Activated naive CD4-positive, alpha-beta T cell treated with anti-CD3 and anti-CD28 coated beads, Interleukin-2, amount 10 ng/mL, durations not matched to agents 7 days and 5 days (primary cell): Measurements from ENCODE around the gene CALU.

ENCODE experiments used
- CTCF ChIA-PET: fragments of 350-600 bp; sonication (Branson Sonifier 250); formaldehyde crosslinking; loops from one replicate; lab custom pipeline; 2021; ENCODE audit warnings: antibody characterized with exemption; lab: Charles Lee
- DNase-seq: peaks from one replicate; pipeline ENCODE4 v3.0.0-alpha.2; 2020
- H3K27ac Mint-ChIP-seq: one replicate; pipeline ENCODE4 v1.8.0; 2021; ENCODE audit warnings: mild to moderate bottlenecking, moderate library complexity, mixed read lengths
- H3K27me3 Mint-ChIP-seq: one replicate; pipeline ENCODE4 v1.8.0; 2021; ENCODE audit warnings: mild to moderate bottlenecking, mixed read lengths
- H3K36me3 Mint-ChIP-seq: one replicate; pipeline ENCODE4 v1.8.0; 2021; ENCODE audit warnings: mixed read lengths
- H3K4me1 Mint-ChIP-seq: one replicate; pipeline ENCODE4 v1.8.0; 2021; ENCODE audit warnings: mixed read lengths
- H3K4me3 Mint-ChIP-seq: one replicate; pipeline ENCODE4 v1.8.0; 2021; ENCODE audit warnings: mild to moderate bottlenecking, moderate library complexity, mixed read lengths
- H3K9me3 Mint-ChIP-seq: one replicate; pipeline ENCODE4 v1.8.0; 2021; ENCODE audit warnings: mixed read lengths

CALU gene

DNA sequence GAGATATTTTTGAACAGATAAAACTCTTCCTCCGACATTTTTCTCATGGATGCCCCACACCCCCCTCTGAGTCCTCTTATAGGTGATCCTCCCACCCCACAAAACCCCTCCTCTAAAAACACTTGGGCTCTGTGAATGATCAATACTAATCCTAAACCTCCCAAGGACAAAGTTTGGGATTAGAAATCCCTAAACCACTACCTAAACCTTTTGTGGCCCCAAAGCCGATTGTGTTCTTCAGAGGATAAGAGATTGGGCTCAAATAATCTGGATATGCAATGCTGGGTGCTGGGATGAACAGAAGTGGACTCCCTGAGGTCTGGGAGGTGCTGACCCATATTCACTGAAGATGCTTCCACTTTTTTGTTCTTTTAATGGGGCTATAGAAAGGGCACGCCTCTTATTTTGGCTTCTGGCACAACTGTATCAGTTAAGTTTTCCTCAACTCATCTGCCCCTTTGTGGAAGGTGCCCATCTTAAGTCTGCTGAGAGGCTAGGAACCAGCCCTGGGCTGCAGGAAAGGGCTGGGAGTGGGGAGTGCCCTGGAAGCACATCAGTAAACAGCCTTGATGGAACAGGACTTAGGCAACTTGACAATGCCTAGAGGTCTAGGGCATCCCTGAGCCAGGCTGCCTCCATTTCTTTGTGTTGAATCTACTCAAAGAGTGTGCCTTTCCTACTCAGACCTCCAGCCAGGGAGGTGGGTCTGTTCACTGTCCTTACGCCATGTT lies 36.8 kb downstream of the CALU start, which contains the start of gene OPN1SW:
TSS of gene OPN1SW (minus strand) at position 51 of the 731 bp plus-strand sequence. CDS start at position 38, 13 bp downstream.
- no peaks in the 10 kb centered on the region for H3K4me1 Mint-ChIP-seq
- peaks cover 1% of the 10 kb centered on the region for H3K27me3 Mint-ChIP-seq
- peaks cover 30% of the 10 kb centered on the region for H3K36me3 Mint-ChIP-seq
- peak within 1 kb of the TSS; percentile 54 for H3K27ac Mint-ChIP-seq
- no peak within 1 kb of the TSS for H3K4me3 Mint-ChIP-seq
- H3K9me3 Mint-ChIP-seq = peaks cover 16% of the 10 kb centered on the region
- CTCF ChIA-PET = no interaction called here
- DNase-seq = no peak

- CTCF ChIA-PET = no interaction called here
- H3K27ac Mint-ChIP-seq = no peak overlapping the region
- peaks cover 5% of the 10 kb centered on the region for H3K27me3 Mint-ChIP-seq
- no peaks in the 10 kb centered on the region for H3K4me1 Mint-ChIP-seq
- H3K4me3 Mint-ChIP-seq = no peak overlapping the region
- no peak for DNase-seq
- H3K9me3 Mint-ChIP-seq = peaks cover 16% of the 10 kb centered on the region
- peaks cover 19% of the 10 kb centered on the region for H3K36me3 Mint-ChIP-seq
Measured at GRCh38 chr7:128777156-128778123, 38.3 kb downstream of the CALU start.

DNA sequence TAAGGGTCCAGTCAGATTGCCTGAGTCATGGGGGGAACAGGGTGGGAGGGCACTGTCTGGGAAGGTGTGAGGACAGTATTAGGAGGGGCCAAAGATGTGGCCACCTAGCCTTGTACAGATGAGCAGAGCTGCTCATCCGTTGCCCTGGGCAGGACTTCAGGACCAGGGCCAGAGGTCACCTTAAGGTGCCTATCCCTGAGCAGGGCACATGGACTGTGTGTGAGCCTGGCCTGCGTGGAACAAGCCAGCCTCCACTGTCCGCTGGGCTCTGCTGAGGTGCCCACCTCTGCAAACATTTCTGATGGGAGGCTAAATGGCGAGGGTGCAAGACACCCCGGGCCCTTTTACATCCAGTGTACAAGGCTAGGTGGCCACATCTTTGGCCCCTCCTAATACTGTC lies 39.8 kb downstream of the CALU start:
- H3K4me1 Mint-ChIP-seq = no peaks in the 10 kb centered on the region
- peaks cover 8% of the 10 kb centered on the region for H3K36me3 Mint-ChIP-seq
- CTCF ChIA-PET = no interaction called here
- DNase-seq = no peak
- H3K27ac Mint-ChIP-seq = no peak overlapping the region
- peaks cover 16% of the 10 kb centered on the region for H3K9me3 Mint-ChIP-seq
- no peak overlapping the region for H3K4me3 Mint-ChIP-seq
- H3K27me3 Mint-ChIP-seq = peaks cover 12% of the 10 kb centered on the region

DNA sequence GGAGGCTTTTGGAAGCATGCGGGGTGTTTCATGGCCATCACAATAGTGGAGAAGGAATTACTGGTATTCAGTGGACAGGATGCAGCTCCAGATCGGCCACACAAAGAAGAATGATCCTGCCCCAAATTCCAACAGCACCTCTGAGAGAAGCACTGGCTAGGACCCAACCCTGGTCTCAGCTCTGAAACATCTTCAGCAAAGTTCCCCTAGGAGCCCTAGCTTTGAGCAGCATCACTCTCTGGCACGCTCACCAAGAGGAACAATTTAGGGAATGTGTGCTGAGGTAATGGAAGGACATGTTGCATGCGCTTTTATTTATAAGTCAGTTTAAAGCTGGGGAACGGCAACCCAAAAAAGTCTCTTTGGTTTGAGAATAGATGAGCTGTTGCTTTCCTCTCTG lies 42.0 kb downstream of the CALU start:
- CTCF ChIA-PET = no interaction called here
- H3K27ac Mint-ChIP-seq = no peak overlapping the region
- no peak overlapping the region for H3K4me3 Mint-ChIP-seq
- no peaks in the 10 kb centered on the region for H3K36me3 Mint-ChIP-seq
- no peaks in the 10 kb centered on the region for H3K4me1 Mint-ChIP-seq
- peaks cover 16% of the 10 kb centered on the region for H3K9me3 Mint-ChIP-seq
- peaks cover 24% of the 10 kb centered on the region for H3K27me3 Mint-ChIP-seq
- no peak for DNase-seq

GRCh38 chr7:128781851-128782250 lies 42.7 kb downstream of the CALU start:
- no peak for DNase-seq
- Mint-ChIP-seq H3K4me1 (no peaks in the 10 kb centered on the region), H3K36me3 (no peaks in the 10 kb centered on the region), H3K27ac (no peak overlapping the region), H3K9me3 (peaks cover 12% of the 10 kb centered on the region), H3K27me3 (peaks cover 30% of the 10 kb centered on the region), H3K4me3 (no peak overlapping the region)
- CTCF ChIA-PET = no interaction called here

GRCh38 chr7:128783143-128783861 lies 44.1 kb downstream of the CALU start:
- no peaks in the 10 kb centered on the region for H3K9me3 Mint-ChIP-seq
- no peaks in the 10 kb centered on the region for H3K36me3 Mint-ChIP-seq
- no peaks in the 10 kb centered on the region for H3K4me1 Mint-ChIP-seq
- no peak overlapping the region for H3K27ac Mint-ChIP-seq
- no peak overlapping the region for H3K4me3 Mint-ChIP-seq
- H3K27me3 Mint-ChIP-seq = peaks cover 32% of the 10 kb centered on the region
- CTCF ChIA-PET = no interaction called here
- no peak for DNase-seq

DNA sequence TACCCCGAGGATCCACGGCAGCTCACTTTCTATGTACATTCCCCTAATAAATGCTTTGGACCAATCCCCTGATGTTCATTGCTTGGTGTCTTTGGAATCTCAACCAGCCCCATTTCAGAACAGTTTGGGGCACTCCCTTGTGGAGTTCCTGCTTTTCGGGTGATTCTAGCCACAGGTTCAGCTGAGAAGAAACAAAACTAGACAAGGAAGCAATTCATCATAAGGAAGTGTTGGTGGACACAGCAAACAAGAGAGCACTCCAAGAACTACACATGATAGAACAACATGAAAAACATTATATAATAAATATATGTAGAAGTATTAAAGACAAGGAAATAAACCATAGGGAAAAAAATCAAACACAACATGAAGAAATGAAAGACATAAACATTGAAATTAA lies 46.6 kb downstream of the CALU start:
- Mint-ChIP-seq H3K4me1 (peaks cover 5% of the 10 kb centered on the region), H3K27me3 (peaks cover 56% of the 10 kb centered on the region), H3K27ac (no peak overlapping the region), H3K4me3 (no peak overlapping the region), H3K9me3 (no peaks in the 10 kb centered on the region), H3K36me3 (no peaks in the 10 kb centered on the region)
- CTCF ChIA-PET = interaction anchor here (0.6 to 1.0 kb wide), 2 partner anchors 13 to 47 kb away, joined by 3 to 4 read pairs; no protein-coding TSS in a partner anchor
- no peak for DNase-seq

- Mint-ChIP-seq H3K4me1 (peaks cover 7% of the 10 kb centered on the region), H3K4me3 (peak overlapping the region; percentile 68), H3K36me3 (no peaks in the 10 kb centered on the region), H3K27me3 (peaks cover 65% of the 10 kb centered on the region), H3K27ac (no peak overlapping the region), H3K9me3 (no peaks in the 10 kb centered on the region)
- CTCF ChIA-PET = no interaction called here
- DNase-seq = no peak
Measured at GRCh38 chr7:128788446-128789412, 49.6 kb downstream of the CALU start.

- no peaks in the 10 kb centered on the region for H3K9me3 Mint-ChIP-seq
- peak; percentile 32 for DNase-seq
- peaks cover 62% of the 10 kb centered on the region for H3K27me3 Mint-ChIP-seq
- peak overlapping the region; percentile 68 for H3K4me3 Mint-ChIP-seq
- CTCF ChIA-PET = no interaction called here
- H3K27ac Mint-ChIP-seq = no peak overlapping the region
- H3K36me3 Mint-ChIP-seq = no peaks in the 10 kb centered on the region
- peaks cover 7% of the 10 kb centered on the region for H3K4me1 Mint-ChIP-seq
Measured at GRCh38 chr7:128790315-128791041, 51.3 kb downstream of the CALU start.

DNA sequence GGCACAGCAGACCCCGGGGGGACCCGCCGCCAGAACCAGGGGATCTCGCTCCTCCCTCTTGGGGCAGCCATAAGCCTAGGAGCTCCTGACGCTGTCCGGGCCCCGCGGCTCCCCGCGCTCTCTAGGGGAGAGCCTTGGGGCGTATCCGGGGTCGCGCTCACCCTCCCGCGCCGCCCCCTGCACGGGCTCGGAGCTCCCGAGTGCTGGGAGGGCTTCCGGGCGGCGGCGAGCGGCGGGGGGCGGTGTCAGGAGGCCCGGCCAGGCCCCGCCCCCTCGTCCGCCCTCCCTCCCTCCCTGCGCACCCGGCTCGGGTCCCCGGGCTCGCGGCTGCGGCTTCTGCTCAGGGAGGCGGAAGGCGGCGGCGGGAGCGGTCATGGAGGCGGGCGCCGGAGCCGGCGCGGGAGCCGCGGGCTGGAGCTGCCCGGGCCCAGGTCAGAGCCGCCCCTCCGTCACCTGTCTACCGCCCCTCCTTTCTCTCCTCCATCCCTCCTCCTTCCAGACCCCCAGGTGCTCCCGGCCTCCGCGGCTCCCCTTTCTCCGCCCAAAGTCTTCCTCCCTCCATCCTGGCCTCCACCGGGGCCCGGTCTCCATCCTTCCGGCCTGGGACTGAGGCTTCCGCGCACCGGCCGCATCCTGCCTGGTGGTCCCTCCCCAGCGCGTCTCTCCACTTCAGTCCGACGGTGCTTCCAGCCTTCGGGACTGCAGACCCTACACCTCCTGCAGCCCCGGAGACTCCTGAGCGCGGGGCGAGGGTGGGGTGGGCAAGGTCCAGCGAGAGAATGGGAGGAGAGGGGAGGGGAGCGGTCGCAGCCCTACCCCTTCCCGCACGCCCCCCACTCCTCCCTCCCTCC lies 52.2 kb downstream of the CALU start, which contains the start of gene CCDC136:
TSS of gene CCDC136 (plus strand) at position 848 of the 851 bp plus-strand sequence. CDS start 444 bp downstream, outside the sequence.
- CTCF ChIA-PET = no interaction called here
- Mint-ChIP-seq H3K36me3 (no peaks in the 10 kb centered on the region), H3K9me3 (no peaks in the 10 kb centered on the region), H3K27ac (no peak within 1 kb of the TSS), H3K4me1 (peaks cover 7% of the 10 kb centered on the region), H3K4me3 (peak within 1 kb of the TSS; percentile 81), H3K27me3 (peaks cover 56% of the 10 kb centered on the region)
- peak; percentile 86 for DNase-seq

DNA sequence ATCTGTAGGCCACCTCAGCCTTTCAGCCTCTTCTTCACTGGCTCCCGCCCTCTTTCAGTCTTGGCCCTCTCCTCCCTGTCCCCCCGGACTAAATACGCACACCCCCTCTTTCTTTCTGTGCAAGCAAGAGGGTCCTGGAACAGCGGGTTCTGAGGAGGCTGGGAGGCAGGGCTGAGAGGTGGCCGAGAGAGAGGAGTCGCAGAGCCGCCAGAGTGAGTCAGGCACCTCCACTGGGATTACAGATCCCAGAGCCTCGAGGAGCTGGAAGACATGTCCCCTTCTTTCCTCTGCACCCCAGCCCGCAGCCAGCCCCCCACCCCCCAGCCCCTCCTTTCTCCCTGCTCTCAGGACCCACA lies 52.8 kb downstream of the CALU start:
- Mint-ChIP-seq H3K4me1 (peaks cover 7% of the 10 kb centered on the region), H3K4me3 (peak overlapping the region; percentile 81), H3K9me3 (no peaks in the 10 kb centered on the region), H3K36me3 (no peaks in the 10 kb centered on the region), H3K27me3 (peaks cover 52% of the 10 kb centered on the region), H3K27ac (no peak overlapping the region)
- no peak for DNase-seq
- CTCF ChIA-PET = interaction anchor here (0.7 kb wide), 1 partner anchor 689 kb away, joined by 4 read pairs; no protein-coding TSS in a partner anchor
